ENCODE results near the gene TPSD1. TPM values are rescaled to one million over a fixed set of nuclear protein-coding genes. Genes with fewer than 3 reads are reported as not detected.

Gene TPSD1
- total and polyA plus RNA-seq, 9 of the 15 experiments (the other 6 are each of a cell fraction or from before 2014, with no cell fraction given), result not detected

- TF ChIP-seq SLC30A9 (CRISPR knock-in tag; IDR thresholded peaks at IDR 0.05) (peak; percentile 89; the same call in 1 of the 2 replicates), RBFOX2 (IDR thresholded peaks at IDR 0.05; ENCODE audit: low read depth, low read length) (no peak), RBM17 (IDR thresholded peaks at IDR 0.05; ENCODE audit: borderline replicate concordance, low read depth, low read length) (no peak), MECOM (CRISPR knock-in tag; IDR thresholded peaks at IDR 0.05) (peak; percentile 98), DPF2 (IDR thresholded peaks at IDR 0.05) (no peak), ESRRB (CRISPR knock-in tag; IDR thresholded peaks at IDR 0.05; ENCODE audit: borderline replicate concordance) (peak; percentile 79), ZNF766 (CRISPR knock-in tag; conservative IDR thresholded peaks at IDR 0.05) (peak; percentile 100), MITF (IDR thresholded peaks at IDR 0.05) (no peak), SP1 (CRISPR knock-in tag; IDR thresholded peaks at IDR 0.05) (peak; percentile 41; the same call in 1 of the 2 replicates), FOXK2 (conservative IDR thresholded peaks at IDR 0.05 in 1 of 2, IDR thresholded peaks at IDR 0.05 in 1 of 2; ENCODE audit: low read depth in 2 of 2) (no peak), GTF3C2 (IDR thresholded peaks at IDR 0.05; ENCODE audit: borderline replicate concordance, extremely low read depth, insufficient read length) (no peak), MYBL2 (IDR thresholded peaks at IDR 0.05; ENCODE audit: low read depth) (no peak), MYBL2 (CRISPR knock-in tag; IDR thresholded peaks at IDR 0.05; ENCODE audit: borderline replicate concordance) (no peak), GATAD2B (IDR thresholded peaks at IDR 0.05; ENCODE audit: borderline replicate concordance) (no peak), RREB1 (CRISPR knock-in tag; IDR thresholded peaks at IDR 0.05) (peak; percentile 98), MTA3 (IDR thresholded peaks at IDR 0.05; ENCODE audit: borderline replicate concordance) (no peak), KLF1 (tag; IDR thresholded peaks at IDR 0.05) (peak; percentile 97), ZKSCAN8 (CRISPR knock-in tag; IDR thresholded peaks at IDR 0.05) (peak; percentile 99), ZNF41 (CRISPR knock-in tag; conservative IDR thresholded peaks at IDR 0.05) (peak; percentile 99)
Observed at GRCh38 chr16:1293921-1294656, 38.2 kb downstream of the TPSD1 start (continued).
